GM21367 (cell line): ENCODE data around the gene THOP1.

Experiments
- ATAC-seq: cut with Tn5 transposase; IDR thresholded peaks from one replicate; pipeline ENCODE4 v1.9.1; 2021; ENCODE audit not compliant: unreplicated experiment

Gene THOP1

DNA sequence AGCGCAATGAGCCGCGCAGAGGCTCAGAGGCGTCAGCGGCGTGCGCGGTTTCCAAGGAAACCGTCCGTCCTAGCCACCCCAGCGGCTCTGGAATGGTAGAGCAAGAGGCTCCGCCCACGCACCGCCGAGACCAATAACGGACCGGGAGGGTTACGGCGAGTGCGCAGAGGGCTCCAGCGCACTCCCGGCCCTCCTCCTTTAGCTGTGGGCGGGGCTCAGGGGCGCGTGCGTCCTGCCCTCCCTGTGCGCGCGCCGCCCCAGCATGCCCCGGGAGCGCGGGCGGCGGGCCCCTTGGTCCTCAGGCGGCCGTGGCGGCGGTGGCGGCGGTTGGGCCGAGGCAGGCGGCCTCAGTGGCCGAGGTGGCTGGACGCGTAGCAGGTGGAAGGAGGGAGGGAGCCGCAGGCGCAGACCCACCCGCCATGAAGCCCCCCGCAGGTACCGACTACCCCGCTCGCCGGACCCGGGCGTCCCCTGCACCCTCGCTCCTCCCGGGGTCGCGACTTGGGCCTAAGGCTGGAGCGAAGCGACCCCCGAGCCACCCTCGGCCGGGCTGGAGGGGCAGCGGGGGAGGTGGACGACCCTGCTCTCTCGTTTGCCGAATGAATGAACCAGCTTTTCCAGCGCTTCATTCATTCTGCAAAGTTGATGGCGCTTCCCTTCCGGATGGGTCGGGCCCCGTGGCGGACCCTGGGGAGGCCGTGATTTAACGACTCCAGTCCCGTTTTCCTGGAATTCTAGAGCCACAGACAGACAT is at the start of gene THOP1:
Gene THOP1 (plus strand): TSS at position 260 of the 754 bp plus-strand sequence. CDS start 160 bp downstream, at position 420.
- peak; percentile 56 for ATAC-seq

GRCh38 chr19:2736550-2737190 is 48.6 kb upstream of the THOP1 start:
- ATAC-seq = no peak

GRCh38 chr19:2739602-2740313 is 45.5 kb upstream of the THOP1 start, which contains the start of gene SLC39A3:
TSS of gene SLC39A3 (minus strand) at chr19:2740017. CDS start at chr19:2737257, 2,760 bp downstream.
- peak; percentile 80 for ATAC-seq

DNA sequence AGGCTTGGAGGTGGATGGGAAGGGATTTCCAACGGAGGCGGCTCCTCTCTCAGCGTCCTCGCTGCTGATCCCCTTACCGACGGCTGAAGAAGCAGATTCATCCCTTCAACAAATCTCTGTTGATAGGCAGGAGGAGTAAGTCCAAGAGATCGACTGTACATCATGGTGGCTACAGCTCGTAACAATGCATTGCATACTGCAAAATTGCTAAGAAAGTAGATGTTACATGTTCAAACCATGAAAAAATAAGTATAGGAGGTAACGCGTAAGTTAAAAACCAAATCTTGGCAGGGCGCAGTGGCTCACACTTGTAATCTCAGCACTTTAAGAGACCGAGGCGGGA is 45.0 kb upstream of the THOP1 start:
- no peak for ATAC-seq

DNA sequence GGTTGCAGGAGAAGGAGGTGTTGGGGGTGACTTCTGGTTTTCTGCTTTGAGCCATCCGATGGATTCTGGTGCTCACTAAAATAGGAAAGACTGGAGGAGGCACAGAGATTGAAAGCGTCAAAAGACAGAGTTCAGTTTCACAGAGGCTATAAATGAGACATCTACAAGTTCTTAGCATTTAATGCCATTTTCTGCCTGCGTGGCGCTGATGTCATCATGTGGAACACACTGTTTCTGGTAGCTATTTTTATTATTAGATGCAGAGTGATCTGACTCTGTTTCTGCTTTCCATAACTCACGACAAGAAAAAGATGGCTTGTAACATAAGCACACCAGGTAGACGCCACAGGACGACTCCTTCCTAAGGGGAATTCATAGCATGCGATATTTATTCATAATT is 42.2 kb upstream of the THOP1 start:
- ATAC-seq = no peak

DNA sequence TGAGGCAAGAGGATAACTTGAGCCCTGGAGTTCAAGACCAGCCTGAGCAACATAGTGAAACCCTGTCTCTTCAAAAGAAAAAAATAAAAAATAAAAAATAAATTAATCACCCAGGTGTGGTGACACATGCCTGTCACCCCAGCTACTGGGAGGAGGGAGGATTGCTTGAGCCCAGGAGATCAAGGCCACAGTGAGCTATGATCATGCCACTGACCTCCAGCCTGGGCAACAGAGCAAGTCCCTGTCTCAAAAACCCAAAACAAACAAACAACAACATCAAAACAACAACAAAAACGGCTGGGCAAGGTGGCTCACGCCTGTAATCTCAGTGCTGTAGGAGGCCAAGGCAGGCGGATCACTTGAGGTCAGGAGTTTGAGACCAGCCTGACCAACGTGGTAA is 41.2 kb upstream of the THOP1 start:
- no peak for ATAC-seq

- ATAC-seq = no peak
These were observed 38.0 kb upstream of the THOP1 start for GRCh38 chr19:2747349-2747748.

GRCh38 chr19:2750808-2751437 is 34.4 kb upstream of the THOP1 start:
- no peak for ATAC-seq

DNA sequence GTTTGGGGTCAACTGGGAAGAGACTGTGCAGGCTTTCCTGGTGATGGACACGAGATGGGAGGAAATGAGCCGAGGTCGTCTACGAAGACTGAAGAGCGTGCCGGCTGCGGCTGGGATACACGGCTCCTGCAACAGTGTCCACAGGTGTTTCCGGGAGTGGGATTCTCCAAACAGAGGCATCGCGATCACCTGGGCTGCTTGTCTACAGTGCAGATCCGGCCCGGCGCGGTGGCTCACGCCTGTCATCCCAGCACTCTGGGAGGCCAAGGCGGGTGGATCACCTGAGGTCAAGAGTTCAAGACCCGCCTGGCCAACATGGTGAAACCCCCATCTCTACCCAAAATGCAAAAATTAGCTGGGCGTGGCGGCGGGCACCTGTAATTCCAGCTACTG is 33.9 kb upstream of the THOP1 start:
- ATAC-seq = no peak

- ATAC-seq = no peak
These were observed 30.4 kb upstream of the THOP1 start for GRCh38 chr19:2754659-2755447.

GRCh38 chr19:2755448-2755705 is 29.9 kb upstream of the THOP1 start:
- no peak for ATAC-seq

- ATAC-seq = no peak
These were observed 29.5 kb upstream of the THOP1 start for GRCh38 chr19:2755811-2756210.

- no peak for ATAC-seq
These were observed 28.8 kb upstream of the THOP1 start for GRCh38 chr19:2756477-2756876.

DNA sequence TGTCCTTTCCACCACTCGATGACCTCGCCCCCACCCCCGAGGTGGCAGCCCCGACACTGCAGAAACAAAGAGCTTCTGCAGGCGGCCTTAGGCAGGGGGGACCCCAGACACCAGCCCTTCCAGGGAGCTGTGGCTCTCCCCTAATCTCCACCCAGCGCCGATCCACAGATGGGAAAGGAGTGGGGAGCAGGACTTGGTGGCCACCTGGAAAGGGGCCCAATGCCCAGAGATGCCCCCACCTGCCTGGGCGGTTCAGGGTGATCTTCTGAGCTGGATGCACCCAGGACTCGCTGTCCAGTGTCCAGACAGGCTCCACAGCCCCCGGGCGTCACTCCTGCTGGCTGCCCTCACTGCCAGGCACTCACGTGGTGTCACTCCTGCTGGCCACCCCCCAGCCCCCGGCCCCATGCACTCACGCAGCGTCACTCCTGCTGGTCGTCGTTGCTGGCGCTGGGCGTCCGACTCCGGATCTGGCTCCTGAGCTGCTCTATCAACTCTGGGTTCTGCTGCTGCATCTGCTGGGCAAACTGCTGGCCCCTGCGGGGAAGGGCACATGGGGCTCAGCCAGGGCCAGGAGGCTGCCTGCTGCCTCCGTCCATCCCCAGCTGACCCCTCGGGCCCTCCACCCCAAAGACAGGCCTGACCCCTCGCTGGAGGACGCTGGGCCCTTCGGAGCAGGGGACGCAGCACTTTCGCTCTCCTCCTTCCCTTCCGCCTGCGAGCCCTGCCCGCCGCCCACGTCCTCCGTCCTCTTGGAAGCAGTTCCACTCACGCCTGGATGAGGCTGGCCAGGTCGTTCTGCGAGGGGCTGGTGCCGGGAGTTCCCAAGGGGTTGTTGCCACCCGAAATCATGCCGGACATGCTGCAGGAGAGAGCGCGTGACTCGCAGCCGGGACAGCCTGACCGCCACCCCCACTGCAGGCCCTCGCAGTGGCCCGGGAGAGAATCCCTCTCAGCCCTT is 28.1 kb upstream of the THOP1 start:
- no peak for ATAC-seq

GRCh38 chr19:2758601-2759313 is 26.5 kb upstream of the THOP1 start:
- ATAC-seq = no peak

GRCh38 chr19:2759362-2759761 is 25.9 kb upstream of the THOP1 start:
- ATAC-seq = no peak

GRCh38 chr19:2759965-2760364 is 25.3 kb upstream of the THOP1 start:
- no peak for ATAC-seq

GRCh38 chr19:2761309-2761677 is 24.0 kb upstream of the THOP1 start:
- no peak for ATAC-seq
